ENCODE measurements around the gene RSPH1.

Gene RSPH1

GRCh38 chr21:42513151-42513984, 17.3 kb upstream of the RSPH1 start, which contains the start of gene SLC37A1:
SLC37A1 (plus strand) TSS chr21:42513852; CDS start chr21:42518455, 4,603 bp downstream.
- no peak for DNase-seq (ENCODE audit: low read depth)

GRCh38 chr21:42512346-42513034, 16.5 kb upstream of the RSPH1 start:
- DNase-seq (ENCODE audit: low read depth): no peak

GRCh38 chr21:42509244-42509643, 13.2 kb upstream of the RSPH1 start:
- DNase-seq (ENCODE audit: low read depth): no peak

- DNase-seq (ENCODE audit: low read depth): no peak
Observed at GRCh38 chr21:42508371-42508770, 12.3 kb upstream of the RSPH1 start.

GRCh38 chr21:42507418-42507817, 11.4 kb upstream of the RSPH1 start:
- no peak for DNase-seq (ENCODE audit: low read depth)

- DNase-seq (ENCODE audit: low read depth): no peak
Observed at GRCh38 chr21:42505090-42505726, 9.2 kb upstream of the RSPH1 start.

- no peak for DNase-seq (ENCODE audit: low read depth)
Observed at GRCh38 chr21:42503711-42504110, 7.7 kb upstream of the RSPH1 start.

GRCh38 chr21:42500736-42501135, 4.7 kb upstream of the RSPH1 start:
- no peak for DNase-seq (ENCODE audit: low read depth)

- no peak for DNase-seq (ENCODE audit: low read depth)
Observed at GRCh38 chr21:42500225-42500624, 4.2 kb upstream of the RSPH1 start.

- DNase-seq (ENCODE audit: low read depth): no peak
Observed at GRCh38 chr21:42499444-42500112, 3.6 kb upstream of the RSPH1 start.

GRCh38 chr21:42498012-42498411, 2.0 kb upstream of the RSPH1 start:
- DNase-seq (ENCODE audit: low read depth): no peak

GRCh38 chr21:42496839-42497202, 797 bp upstream of the RSPH1 start:
- DNase-seq (ENCODE audit: low read depth): no peak

GRCh38 chr21:42495765-42496119, 282 bp downstream of the RSPH1 start:
- DNase-seq (ENCODE audit: low read depth): no peak

- DNase-seq (ENCODE audit: low read depth): no peak
Observed at GRCh38 chr21:42495027-42495426, 997 bp downstream of the RSPH1 start.

GRCh38 chr21:42493109-42494060, 2.6 kb downstream of the RSPH1 start:
- DNase-seq (ENCODE audit: low read depth): no peak

GRCh38 chr21:42492201-42492600, 3.8 kb downstream of the RSPH1 start:
- no peak for DNase-seq (ENCODE audit: low read depth)

- DNase-seq (ENCODE audit: low read depth): no peak
Observed at GRCh38 chr21:42491328-42491727, 4.7 kb downstream of the RSPH1 start.

GRCh38 chr21:42490720-42491119, 5.3 kb downstream of the RSPH1 start:
- DNase-seq (ENCODE audit: low read depth): no peak

- DNase-seq (ENCODE audit: low read depth): no peak
Observed at GRCh38 chr21:42489991-42490390, 6.0 kb downstream of the RSPH1 start.

GRCh38 chr21:42489006-42489563, 6.9 kb downstream of the RSPH1 start:
- DNase-seq (ENCODE audit: low read depth): no peak

- no peak for DNase-seq (ENCODE audit: low read depth)
Observed at GRCh38 chr21:42486531-42486930, 9.5 kb downstream of the RSPH1 start.

Data from fibroblast of gingiva (primary cell).